Naive B cell (primary cell): Measurements from ENCODE around the gene ZBTB40. TPM values are rescaled to one million over a fixed set of nuclear protein-coding genes. Genes with fewer than 3 reads are reported as not detected.
A peak's percentile ranks its signal among the peaks of the same experiment; 100 is the strongest.

Experiments used
- ATAC-seq, 2 donors: fragments of 150-1000 bp; cut with Tn5 transposase; 2 replicates each; pipeline ENCODE4 v1.10.0; 2021; ENCODE audit warnings: low read depth in 2 of 2, mild to moderate bottlenecking in 2 of 2, moderate library complexity in 2 of 2
- DNase-seq: peaks from one replicate; pipeline ENCODE4 v3.0.0; 2022
- H3K27ac Mint-ChIP-seq, 6 donors: one replicate each; pipeline ENCODE4 v1.8.0; 2020 to 2022; ENCODE audit warnings: mild to moderate bottlenecking in 6 of 6, mixed read lengths in 6 of 6, moderate library complexity in 5 of 6, inconsistent platforms in 2 of 6
- H3K27me3 Mint-ChIP-seq, 3 donors: one replicate each; pipeline ENCODE4 v1.8.0; 2021 to 2022; ENCODE audit warnings: mixed read lengths in 3 of 3, mild to moderate bottlenecking in 1 of 3
- H3K36me3 Mint-ChIP-seq, 2 donors: one replicate each; pipeline ENCODE4 v1.8.0; 2020 to 2022; ENCODE audit warnings: mixed read lengths in 2 of 2, inconsistent platforms in 1 of 2, mild to moderate bottlenecking in 1 of 2
- H3K4me1 Mint-ChIP-seq, 3 donors: one replicate each; pipeline ENCODE4 v1.8.0; 2020 to 2022; ENCODE audit warnings: mixed read lengths in 3 of 3, inconsistent platforms in 1 of 3, mild to moderate bottlenecking in 1 of 3, moderate library complexity in 1 of 3
- H3K4me3 Mint-ChIP-seq, 8 donors: one replicate each; pipeline ENCODE4 v1.8.0; 2020 to 2022; ENCODE audit warnings: mild to moderate bottlenecking in 8 of 8, mixed read lengths in 8 of 8, moderate library complexity in 8 of 8, inconsistent platforms in 2 of 8
- H3K9me3 Mint-ChIP-seq, 7 donors: one replicate each; pipeline ENCODE4 v1.8.0; 2020 to 2022; ENCODE audit warnings: mixed read lengths in 7 of 7, mild to moderate bottlenecking in 5 of 7, inconsistent platforms in 2 of 7, moderate library complexity in 1 of 7
- polyA plus RNA-seq, 6 donors: library from polyadenylated mRNA; unstranded; fragments of 300-500 nt; fragmentation: Illumina TruSeq; gene quantifications; one replicate each; pipeline ENCODE4 v1.2.3, GENCODE V29; 2021; ENCODE audit warnings: low read depth in 6 of 6

The ZBTB40 gene
- polyA plus RNA-seq, 6 donors from 2014 or later: 1.5 to 7.7 (median 3.4) TPM

DNA sequence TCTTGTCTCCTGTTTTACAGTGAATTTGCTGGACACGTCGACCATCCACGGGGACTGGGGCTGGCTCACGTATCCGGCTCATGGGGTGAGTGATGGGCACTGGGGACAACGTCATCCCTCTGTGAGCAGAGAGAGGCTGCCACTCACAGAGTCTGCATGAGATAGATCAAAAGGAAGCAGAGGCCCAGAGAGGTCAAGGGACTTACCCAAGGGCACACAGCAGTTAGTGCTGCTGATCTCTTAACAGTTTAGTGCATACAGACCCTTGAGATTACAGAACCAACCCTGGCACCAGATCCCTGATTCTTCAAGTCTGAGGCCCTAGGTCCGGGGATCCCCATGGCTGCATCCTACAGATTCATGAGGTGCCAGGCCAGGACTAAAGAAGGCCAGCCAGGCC, 117.6 kb downstream of the ZBTB40 start:
- ATAC-seq (no peak), DNase-seq (no peak)
- Mint-ChIP-seq H3K4me3 (no peak overlapping the region), H3K9me3 (no peaks in the 10 kb centered on the region), H3K36me3 (peaks cover 0 to 7% of the 10 kb centered on the region in 2 donors), H3K4me1 (peaks cover 0 to 8% (median 0%) of the 10 kb centered on the region in 3 donors), H3K27me3 (peaks cover 5 to 40% (median 34%) of the 10 kb centered on the region in 3 donors), H3K27ac (no peak overlapping the region)

DNA sequence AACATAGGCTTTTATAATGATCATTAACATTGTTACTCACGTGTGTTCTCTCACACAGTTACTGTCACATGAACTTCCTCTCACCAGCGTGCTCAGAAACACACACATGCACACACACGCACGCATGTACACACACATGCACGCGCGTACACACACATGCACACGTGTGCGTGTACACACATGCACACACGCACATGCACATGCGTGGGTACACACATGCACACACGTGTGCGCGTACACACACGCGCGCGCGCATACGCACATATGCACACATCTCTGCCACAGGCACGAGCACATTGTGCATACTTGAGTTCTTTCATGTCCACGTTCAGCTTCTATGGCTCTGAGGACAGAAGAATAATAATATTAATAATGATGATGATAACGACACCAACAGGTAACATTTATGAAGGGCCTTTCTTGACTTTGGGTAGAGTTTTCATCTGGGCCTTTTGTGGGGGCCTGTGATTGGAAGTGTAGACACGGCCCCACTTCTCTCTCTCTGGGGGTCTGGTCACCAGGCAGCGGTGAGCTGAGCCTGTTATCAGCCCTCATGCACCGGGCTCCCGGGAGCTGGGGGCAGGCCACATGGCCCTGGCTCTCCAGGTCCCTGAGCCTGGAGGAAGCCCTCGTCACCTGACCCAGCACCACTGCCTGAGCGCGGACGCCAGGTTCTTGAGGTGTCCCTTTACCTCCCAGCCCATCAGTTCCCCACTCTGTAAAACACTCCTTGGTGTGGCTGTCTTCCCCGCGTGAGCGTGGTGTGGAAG, 118.7 kb downstream of the ZBTB40 start:
- H3K27ac Mint-ChIP-seq: no peak overlapping the region
- H3K4me3 Mint-ChIP-seq: no peak overlapping the region
- peaks cover 0 to 33% (median 27%) of the 10 kb centered on the region in 3 donors for H3K27me3 Mint-ChIP-seq
- H3K36me3 Mint-ChIP-seq: no peaks in the 10 kb centered on the region
- peaks cover 0 to 4% (median 0%) of the 10 kb centered on the region in 3 donors for H3K4me1 Mint-ChIP-seq
- no peak for DNase-seq
- no peaks in the 10 kb centered on the region for H3K9me3 Mint-ChIP-seq
- ATAC-seq: no peak

DNA sequence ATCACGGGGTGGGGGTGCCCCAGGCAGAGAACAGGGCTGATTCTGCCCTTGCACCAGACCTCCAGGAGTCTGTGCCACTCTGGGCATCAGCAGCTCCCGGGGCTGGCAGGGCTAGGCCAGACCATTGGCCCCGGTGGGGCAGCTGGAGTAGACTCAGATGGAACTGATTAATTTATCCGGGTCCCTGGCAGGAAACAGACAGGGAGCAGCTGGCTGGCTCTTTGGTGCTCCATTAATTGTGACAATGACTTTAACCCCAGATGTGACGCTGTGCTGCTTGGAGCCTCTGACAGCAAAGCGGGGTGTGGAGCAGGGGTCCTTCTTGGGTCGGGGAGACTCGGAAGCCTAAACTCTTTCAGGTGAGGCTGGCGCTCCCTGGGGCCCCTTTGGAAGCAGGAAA, 121.2 kb downstream of the ZBTB40 start:
- H3K36me3 Mint-ChIP-seq: no peaks in the 10 kb centered on the region
- H3K27me3 Mint-ChIP-seq: peaks cover 0 to 24% (median 21%) of the 10 kb centered on the region in 3 donors
- ATAC-seq (no peak), DNase-seq (no peak)
- H3K4me1 Mint-ChIP-seq: peaks cover 0 to 4% (median 0%) of the 10 kb centered on the region in 3 donors
- H3K9me3 Mint-ChIP-seq: peaks cover 0 to 4% (median 0%) of the 10 kb centered on the region in 7 donors
- H3K4me3 Mint-ChIP-seq: no peak overlapping the region
- no peak overlapping the region for H3K27ac Mint-ChIP-seq

DNA sequence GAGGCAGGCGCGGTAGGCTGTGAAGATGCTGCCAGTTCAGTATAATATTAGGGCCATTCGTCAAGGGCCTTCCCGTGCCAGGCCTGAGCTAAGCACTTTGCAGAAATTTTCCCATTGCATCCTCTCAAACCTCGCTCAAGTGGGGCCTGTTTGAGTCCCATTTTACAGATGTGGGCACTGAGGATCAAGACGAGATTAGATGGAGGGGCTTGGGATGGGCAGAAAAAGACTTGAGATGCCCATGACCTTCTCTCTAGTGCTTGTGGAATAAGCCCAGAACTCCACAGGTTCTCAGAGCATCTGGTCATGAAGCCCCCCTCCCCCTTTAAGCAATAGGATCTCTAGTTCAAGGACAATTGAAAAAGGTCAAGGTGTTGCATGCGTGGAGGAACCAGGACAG, 121.6 kb downstream of the ZBTB40 start:
- Mint-ChIP-seq H3K36me3 (no peaks in the 10 kb centered on the region), H3K27me3 (peaks cover 0 to 24% (median 21%) of the 10 kb centered on the region in 3 donors), H3K27ac (no peak overlapping the region), H3K9me3 (peaks cover 0 to 5% (median 0%) of the 10 kb centered on the region in 7 donors), H3K4me3 (no peak overlapping the region), H3K4me1 (peaks cover 0 to 4% (median 0%) of the 10 kb centered on the region in 3 donors)
- ATAC-seq: no peak
- DNase-seq: no peak

DNA sequence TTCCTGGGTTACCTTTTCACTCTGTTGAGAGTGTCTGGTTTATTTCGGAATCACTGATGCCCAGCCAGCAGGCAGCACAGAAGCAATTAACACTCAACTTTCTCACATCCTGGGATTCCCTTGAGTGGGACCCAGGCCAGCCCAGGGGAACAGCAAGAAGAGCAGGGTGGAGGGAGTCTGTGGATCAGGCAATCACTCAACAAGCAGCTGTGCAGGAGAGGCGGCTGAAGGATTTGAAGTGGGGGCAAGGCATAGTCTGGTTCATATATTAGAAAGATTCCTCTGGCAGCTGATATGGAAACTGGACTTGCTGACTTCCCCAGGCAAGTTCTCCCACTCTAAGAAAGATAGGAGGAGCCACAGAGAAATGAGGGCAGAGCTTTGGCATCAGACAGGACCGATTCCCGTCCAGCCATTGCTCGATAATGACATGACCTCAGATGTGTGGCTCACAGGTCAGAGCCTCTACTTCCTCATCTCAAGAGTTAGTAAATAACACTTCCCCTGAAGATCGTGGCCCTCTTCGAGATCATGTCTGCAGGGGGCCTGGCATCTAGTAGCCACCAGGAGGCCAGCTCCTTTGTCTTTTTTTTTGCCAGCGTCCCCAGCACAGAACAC, 124.0 kb downstream of the ZBTB40 start:
- H3K4me3 Mint-ChIP-seq: no peak overlapping the region
- peaks cover 0 to 18% (median 13%) of the 10 kb centered on the region in 3 donors for H3K27me3 Mint-ChIP-seq
- peak overlapping the region in 1 of 6 donors; percentile 63 for H3K27ac Mint-ChIP-seq
- ATAC-seq (no peak), DNase-seq (no peak)
- H3K36me3 Mint-ChIP-seq: no peaks in the 10 kb centered on the region
- H3K9me3 Mint-ChIP-seq: peaks cover 0 to 9% (median 2%) of the 10 kb centered on the region in 7 donors
- peaks cover 0 to 4% (median 0%) of the 10 kb centered on the region in 3 donors for H3K4me1 Mint-ChIP-seq

DNA sequence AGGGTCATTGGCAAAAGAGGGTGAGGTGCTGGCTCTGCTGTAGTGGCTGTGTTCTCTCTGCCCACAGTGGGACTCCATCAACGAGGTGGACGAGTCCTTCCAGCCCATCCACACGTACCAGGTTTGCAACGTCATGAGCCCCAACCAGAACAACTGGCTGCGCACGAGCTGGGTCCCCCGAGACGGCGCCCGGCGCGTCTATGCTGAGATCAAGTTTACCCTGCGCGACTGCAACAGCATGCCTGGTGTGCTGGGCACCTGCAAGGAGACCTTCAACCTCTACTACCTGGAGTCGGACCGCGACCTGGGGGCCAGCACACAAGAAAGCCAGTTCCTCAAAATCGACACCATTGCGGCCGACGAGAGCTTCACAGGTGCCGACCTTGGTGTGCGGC, 124.5 kb downstream of the ZBTB40 start:
- ATAC-seq: no peak
- Mint-ChIP-seq H3K4me3 (no peak overlapping the region), H3K4me1 (peaks cover 0 to 4% (median 0%) of the 10 kb centered on the region in 3 donors), H3K27ac (no peak overlapping the region), H3K36me3 (no peaks in the 10 kb centered on the region), H3K27me3 (peaks cover 0 to 18% (median 13%) of the 10 kb centered on the region in 3 donors), H3K9me3 (peaks cover 0 to 9% (median 2%) of the 10 kb centered on the region in 7 donors)
- no peak for DNase-seq

DNA sequence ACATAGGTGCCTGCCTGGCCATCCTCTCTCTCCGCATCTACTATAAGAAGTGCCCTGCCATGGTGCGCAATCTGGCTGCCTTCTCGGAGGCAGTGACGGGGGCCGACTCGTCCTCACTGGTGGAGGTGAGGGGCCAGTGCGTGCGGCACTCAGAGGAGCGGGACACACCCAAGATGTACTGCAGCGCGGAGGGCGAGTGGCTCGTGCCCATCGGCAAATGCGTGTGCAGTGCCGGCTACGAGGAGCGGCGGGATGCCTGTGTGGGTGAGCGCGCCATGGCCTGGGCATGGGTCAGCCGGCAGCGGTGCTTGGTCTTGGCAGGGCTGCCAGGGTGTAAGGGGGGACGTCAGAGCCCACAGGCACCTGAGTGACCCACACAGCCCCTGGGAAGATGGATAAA, 125.0 kb downstream of the ZBTB40 start:
- Mint-ChIP-seq H3K4me1 (peaks cover 0 to 4% (median 0%) of the 10 kb centered on the region in 3 donors), H3K27me3 (peaks cover 0 to 18% (median 13%) of the 10 kb centered on the region in 3 donors), H3K9me3 (peaks cover 0 to 9% (median 2%) of the 10 kb centered on the region in 7 donors), H3K4me3 (no peak overlapping the region), H3K36me3 (no peaks in the 10 kb centered on the region), H3K27ac (no peak overlapping the region)
- DNase-seq (no peak), ATAC-seq (no peak)

DNA sequence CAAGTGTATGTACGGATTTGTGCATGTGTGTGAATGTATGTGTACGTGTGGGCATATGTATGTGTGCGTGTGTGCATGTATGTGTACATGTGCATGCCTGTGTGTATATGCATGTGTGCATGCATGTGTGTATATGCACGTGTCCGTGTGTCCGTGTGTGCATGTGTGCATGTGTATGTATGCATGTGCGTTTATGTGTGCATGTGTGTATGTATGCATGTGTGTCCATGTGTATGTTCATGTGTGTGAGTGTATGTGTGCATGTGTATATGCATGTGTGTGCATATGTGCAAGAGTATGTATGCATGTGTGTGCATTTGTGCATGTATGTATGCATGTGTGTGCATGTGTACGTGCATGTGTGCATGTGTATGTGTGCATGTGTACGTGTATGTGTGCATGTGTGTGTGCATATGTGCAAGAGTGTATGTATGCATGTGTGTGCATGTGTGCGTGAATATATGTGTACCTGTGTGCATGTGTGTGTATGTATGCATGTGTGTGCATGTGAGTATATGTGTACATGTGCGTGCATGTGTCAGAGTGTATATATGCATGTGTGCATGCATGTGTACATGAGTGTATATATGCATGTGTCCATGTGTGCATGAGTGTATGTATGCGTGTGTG, 127.2 kb downstream of the ZBTB40 start:
- Mint-ChIP-seq H3K27me3 (peaks cover 0 to 8% (median 7%) of the 10 kb centered on the region in 3 donors), H3K27ac (no peak overlapping the region), H3K9me3 (peaks cover 0 to 9% (median 2%) of the 10 kb centered on the region in 7 donors), H3K4me3 (no peak overlapping the region), H3K4me1 (no peaks in the 10 kb centered on the region), H3K36me3 (no peaks in the 10 kb centered on the region)
- no peak for DNase-seq
- ATAC-seq: no peak

DNA sequence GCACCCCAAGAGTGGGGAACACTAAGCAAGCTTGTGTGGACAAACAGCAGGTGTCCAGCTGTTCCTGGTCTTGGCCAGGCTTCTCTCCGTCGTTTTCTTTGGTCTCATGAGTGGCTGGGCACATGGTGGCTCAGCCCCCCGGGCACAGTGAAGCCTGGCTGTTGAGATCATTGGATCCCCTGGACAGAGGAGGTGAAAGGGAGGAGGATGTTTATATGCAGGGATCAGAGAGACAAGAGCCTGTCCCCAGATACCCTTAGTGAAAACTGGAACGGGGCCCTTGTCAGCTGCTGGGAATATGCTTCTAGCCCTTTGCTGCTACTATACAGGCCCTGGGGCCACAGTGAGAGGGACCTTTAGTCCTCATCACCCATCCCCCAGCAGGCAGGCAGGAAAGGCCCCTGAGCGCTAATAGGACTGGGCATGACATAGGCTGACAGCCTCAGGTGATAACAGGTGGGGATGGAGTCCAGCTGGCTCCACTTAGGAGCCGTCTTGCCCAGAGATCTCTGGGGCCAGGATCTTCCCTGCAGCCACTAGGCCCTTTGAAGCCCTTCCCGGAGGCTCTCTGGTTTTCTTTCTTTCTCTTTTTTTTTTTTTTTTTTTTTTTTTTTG, 128.0 kb downstream of the ZBTB40 start:
- ATAC-seq (no peak), DNase-seq (no peak)
- Mint-ChIP-seq H3K27ac (no peak overlapping the region), H3K4me1 (no peaks in the 10 kb centered on the region), H3K27me3 (peaks cover 0 to 2% (median 0%) of the 10 kb centered on the region in 3 donors), H3K9me3 (peaks cover 0 to 9% (median 2%) of the 10 kb centered on the region in 7 donors), H3K4me3 (no peak overlapping the region), H3K36me3 (no peaks in the 10 kb centered on the region)

Other genes with a start within 250 kb of the ZBTB40 start
- gene EPHA8, start 111.6 kb downstream of the ZBTB40 start, polyA plus RNA-seq: not detected
- gene C1QA, start 184.8 kb downstream of the ZBTB40 start, polyA plus RNA-seq: not detected
- gene C1QC, start 191.8 kb downstream of the ZBTB40 start, polyA plus RNA-seq: not detected
- gene C1QB, start 201.4 kb downstream of the ZBTB40 start, polyA plus RNA-seq: not detected